HG02642 (cell line): ENCODE measurements around the gene PRMT3.
A peak's percentile ranks its signal among the peaks of the same experiment; 100 is the strongest.
"Not testable (repeated sequence)": the region's sequence is repeated elsewhere in the genome, so short reads cannot be mapped to it uniquely, and the experiment has no call there.

Source experiments
- ATAC-seq: cut with Tn5 transposase; IDR thresholded peaks from one replicate; pipeline ENCODE4 v1.9.1; 2021; ENCODE audit warnings: mild to moderate bottlenecking; ENCODE audit not compliant: unreplicated experiment, poor library complexity

Gene PRMT3

GRCh38 chr11:20453657-20454316 lies 66.3 kb downstream of the PRMT3 start:
- no peak for ATAC-seq

GRCh38 chr11:20457001-20457799 lies 69.7 kb downstream of the PRMT3 start:
- ATAC-seq = no peak

GRCh38 chr11:20457934-20458680 lies 70.6 kb downstream of the PRMT3 start:
- ATAC-seq = no peak

DNA sequence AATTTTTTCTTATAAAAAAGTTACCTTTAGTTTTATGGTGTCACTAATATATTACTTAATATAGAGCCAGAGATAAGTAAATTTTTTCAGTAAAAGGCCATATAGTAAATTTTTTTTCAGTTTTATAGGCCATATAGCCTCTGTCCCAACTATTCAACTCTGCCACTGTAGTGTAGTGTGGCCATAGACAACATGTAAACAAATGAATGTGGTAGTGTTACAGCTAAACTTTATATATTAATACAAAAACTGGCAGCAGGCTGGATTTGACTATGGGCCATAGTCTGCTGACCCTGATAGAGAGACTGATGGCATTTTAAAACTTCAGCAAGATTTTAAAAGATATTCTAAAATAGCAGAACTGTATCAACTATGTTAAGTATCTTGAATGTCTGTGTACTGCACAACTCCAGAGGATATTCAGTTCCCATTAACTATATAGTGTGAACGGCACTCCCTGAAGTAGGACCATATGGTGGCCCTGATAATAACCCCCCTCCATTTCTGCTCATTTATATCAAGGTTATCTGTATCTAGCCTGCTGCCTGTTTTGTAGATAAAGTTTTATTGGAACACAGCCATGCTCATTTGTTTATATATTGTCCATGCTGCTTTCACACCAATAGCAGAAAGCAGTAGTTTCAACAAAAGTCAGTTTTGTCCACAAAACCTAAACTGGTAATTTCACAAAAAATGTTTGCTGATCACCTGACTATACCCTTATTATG lies 71.6 kb downstream of the PRMT3 start:
- ATAC-seq = no peak

GRCh38 chr11:20459865-20460264 lies 72.3 kb downstream of the PRMT3 start:
- ATAC-seq = no peak

GRCh38 chr11:20464518-20464917 lies 77.0 kb downstream of the PRMT3 start:
- no peak for ATAC-seq

GRCh38 chr11:20467487-20468185 lies 80.1 kb downstream of the PRMT3 start:
- no peak for ATAC-seq

GRCh38 chr11:20470348-20470747 lies 82.8 kb downstream of the PRMT3 start:
- no peak for ATAC-seq

GRCh38 chr11:20471929-20472328 lies 84.4 kb downstream of the PRMT3 start:
- not testable (repeated sequence) for ATAC-seq

- ATAC-seq = no peak
Measured at GRCh38 chr11:20474176-20474881, 86.8 kb downstream of the PRMT3 start.

DNA sequence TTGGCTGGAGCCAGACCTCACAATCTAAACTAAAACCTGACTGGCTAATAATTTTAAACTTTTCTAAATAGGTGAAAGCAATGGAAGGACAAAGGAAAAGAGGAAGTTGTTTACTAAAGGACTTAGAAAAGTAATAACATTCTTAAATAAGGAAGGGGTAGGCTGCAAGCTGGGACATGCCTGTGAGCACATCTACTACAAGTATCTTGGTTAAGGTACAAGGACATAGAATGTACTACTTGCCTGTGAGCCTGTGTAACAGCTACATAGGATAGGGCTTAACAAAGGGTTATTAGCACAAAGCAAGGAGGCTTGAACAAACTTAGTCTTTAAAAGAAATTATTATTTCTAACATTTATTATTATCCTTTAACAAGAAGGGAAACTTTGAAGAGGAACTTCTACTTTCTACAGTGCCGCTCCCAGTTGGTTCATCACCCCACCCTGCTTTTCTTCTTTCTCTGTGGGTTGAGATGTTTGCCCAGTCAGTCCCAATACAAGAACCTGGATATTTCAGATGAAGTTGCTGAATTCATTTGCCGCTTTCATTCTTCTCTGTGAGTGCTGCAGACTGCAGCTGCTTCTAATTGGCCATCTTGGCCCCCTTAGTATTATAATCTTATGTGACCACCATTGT lies 87.5 kb downstream of the PRMT3 start:
- ATAC-seq = no peak

- no peak for ATAC-seq
Measured at GRCh38 chr11:20477418-20478090, 90.0 kb downstream of the PRMT3 start.

- ATAC-seq = no peak
Measured at GRCh38 chr11:20479513-20479912, 92.0 kb downstream of the PRMT3 start.

- ATAC-seq = no peak
Measured at GRCh38 chr11:20483931-20484330, 96.4 kb downstream of the PRMT3 start.

GRCh38 chr11:20484416-20484815 lies 96.9 kb downstream of the PRMT3 start:
- ATAC-seq = not testable (repeated sequence)

DNA sequence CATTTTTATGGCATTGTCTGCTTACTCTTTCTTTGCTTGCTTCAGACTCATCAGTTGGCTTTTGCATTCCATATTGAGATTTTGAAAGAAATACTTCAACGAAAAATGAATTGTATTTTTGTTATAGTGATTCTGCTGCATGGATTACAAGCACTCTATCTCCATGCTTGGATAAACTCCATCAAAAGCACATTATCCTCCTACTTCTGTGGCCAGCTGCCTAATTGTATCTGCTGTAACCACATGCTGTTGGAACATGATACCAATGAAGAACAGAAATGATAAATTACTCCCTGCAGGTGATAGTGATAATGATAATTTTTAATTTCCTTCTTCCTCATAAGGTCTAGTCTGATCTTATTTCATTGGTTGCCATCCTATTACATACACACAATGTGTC lies 100.8 kb downstream of the PRMT3 start:
- ATAC-seq = no peak

GRCh38 chr11:20489948-20490347 lies 102.4 kb downstream of the PRMT3 start:
- ATAC-seq = peak; percentile 87

GRCh38 chr11:20493340-20493739 lies 105.8 kb downstream of the PRMT3 start:
- no peak for ATAC-seq
